Smooth muscle cell (in vitro differentiated cells): Measurements from ENCODE around the gene GDPD1. TPM values are rescaled to one million over a fixed set of nuclear protein-coding genes. Genes with fewer than 3 reads are reported as not detected.

Source experiments
- DNase-seq: peaks from one replicate; lab custom pipeline; 2025; ENCODE audit not compliant: unreplicated experiment; lab: John Stamatoyannopoulos, UW
- H2AFZ ChIP-seq: fragments of 200-600 bp; sonication (generic); 2 replicates; pipeline ENCODE4 v1.6.0; 2016; ENCODE audit warnings: antibody characterized with exemption, low read depth, mild to moderate bottlenecking
- H3F3A ChIP-seq: fragments of 200-600 bp; sonication (generic); 2 replicates; pipeline ENCODE4 v1.6.0; 2017; ENCODE audit warnings: antibody characterized with exemption, low read depth
- H3K27ac ChIP-seq: fragments of 200-600 bp; sonication (generic); 2 replicates; pipeline ENCODE4 v1.5.1; 2016; ENCODE audit warnings: low read depth, mild to moderate bottlenecking
- H3K27me3 ChIP-seq: fragments of 200-600 bp; sonication (generic); 2 replicates; pipeline ENCODE4 v1.6.1; 2016; ENCODE audit warnings: low read depth, mild to moderate bottlenecking
- H3K36me3 ChIP-seq: fragments of 200-600 bp; sonication (generic); 2 replicates; pipeline ENCODE4 v1.5.1; 2016; ENCODE audit warnings: low read depth
- H3K4me1 ChIP-seq: fragments of 200-600 bp; sonication (generic); 2 replicates; pipeline ENCODE4 v1.5.1; 2016; ENCODE audit warnings: low read depth
- H3K4me2 ChIP-seq: fragments of 200-600 bp; sonication (generic); 2 replicates; pipeline ENCODE4 v1.6.0; 2016; ENCODE audit warnings: mild to moderate bottlenecking
- H3K4me3 ChIP-seq: fragments of 200-600 bp; sonication (generic); 2 replicates; pipeline ENCODE4 v1.5.1; 2016; ENCODE audit warnings: mild to moderate bottlenecking
- H3K79me2 ChIP-seq: fragments of 200-600 bp; sonication (generic); 2 replicates; pipeline ENCODE4 v1.6.0; 2016; ENCODE audit warnings: low read depth, mild to moderate bottlenecking
- H3K9ac ChIP-seq: fragments of 200-600 bp; sonication (generic); 2 replicates; pipeline ENCODE4 v1.6.0; 2016; ENCODE audit warnings: low read depth
- H3K9me3 ChIP-seq: fragments of 200-600 bp; sonication (generic); replicated peaks from 2 replicates; pipeline ENCODE4 v1.5.1; 2016; ENCODE audit warnings: low read depth
- H4K20me1 ChIP-seq: fragments of 200-600 bp; sonication (generic); 2 replicates; pipeline ENCODE4 v1.6.0; 2016; ENCODE audit warnings: low read depth
- CTCF ChIP-seq: fragments of 200-600 bp; sonication (generic); IDR thresholded peaks from 2 replicates; pipeline ENCODE4 v1.5.1; 2017; ENCODE audit warnings: borderline replicate concordance, mild to moderate bottlenecking, antibody characterized with exemption; ENCODE audit not compliant: insufficient read depth, poor library complexity, severe bottlenecking
- WGBS: methylation state at CpG from one replicate; pipeline ENCODE4 v1.1.7; 2016; ENCODE audit warnings: low lambda C conversion rate; 5-methylcytosine and 5-hydroxymethylcytosine counted together
- polyA plus RNA-seq: library from polyadenylated mRNA; unstranded; fragments of >200 nt; fragmentation: Nextera tagmentation; extraction: Ambion mirVana; gene quantifications from 2 replicates; pipeline ENCODE4 v1.2.1, GENCODE V29; 2016
- total RNA-seq: library from RNA; depleted of rRNA; stranded (reverse); fragments of >200 nt; gene quantifications from 2 replicates; pipeline ENCODE4 v1.2.3, GENCODE V29; 2014

GDPD1 gene
- total and polyA plus RNA-seq, 2 experiments from 2014 or later: 2.3 to 8.0 TPM

GRCh38 chr17:59257101-59257500 is 36.8 kb downstream of the GDPD1 start:
- Histone ChIP-seq H3K4me2 (no peak overlapping the region), H4K20me1 (no peaks in the 10 kb centered on the region), H3F3A (no peaks in the 10 kb centered on the region), H3K4me3 (no peak overlapping the region), H3K9ac (no peak overlapping the region), H3K27ac (no peak overlapping the region), H3K4me1 (no peaks in the 10 kb centered on the region), H3K9me3 (no peaks in the 10 kb centered on the region), H3K36me3 (no peaks in the 10 kb centered on the region), H3K27me3 (no peaks in the 10 kb centered on the region), H3K79me2 (no peaks in the 10 kb centered on the region), H2AFZ (no peak overlapping the region)
- TF ChIP-seq CTCF: no peak
- DNase-seq: no peak
- WGBS: 88% methylated on average over 2 of the region's 2 CpGs

- Histone ChIP-seq H2AFZ (no peak overlapping the region), H3K36me3 (no peaks in the 10 kb centered on the region), H3K79me2 (no peaks in the 10 kb centered on the region), H3K4me1 (no peaks in the 10 kb centered on the region), H4K20me1 (no peaks in the 10 kb centered on the region), H3K27ac (no peak overlapping the region), H3F3A (no peaks in the 10 kb centered on the region), H3K9me3 (no peaks in the 10 kb centered on the region), H3K4me3 (no peak overlapping the region), H3K4me2 (no peak overlapping the region), H3K9ac (no peak overlapping the region), H3K27me3 (no peaks in the 10 kb centered on the region)
- DNase-seq: no peak
- no peak for TF ChIP-seq CTCF
- WGBS: 95% methylated on average over 2 of the region's 2 CpGs
Measured at GRCh38 chr17:59260722-59261121, 40.4 kb downstream of the GDPD1 start.

GRCh38 chr17:59266745-59267144 is 46.4 kb downstream of the GDPD1 start:
- Histone ChIP-seq H3K4me2 (no peak overlapping the region), H3K4me3 (no peak overlapping the region), H3K79me2 (no peaks in the 10 kb centered on the region), H3F3A (no peaks in the 10 kb centered on the region), H3K9ac (no peak overlapping the region), H3K36me3 (no peaks in the 10 kb centered on the region), H3K4me1 (no peaks in the 10 kb centered on the region), H3K27me3 (no peaks in the 10 kb centered on the region), H2AFZ (no peak overlapping the region), H3K27ac (no peak overlapping the region), H4K20me1 (no peaks in the 10 kb centered on the region), H3K9me3 (no peaks in the 10 kb centered on the region)
- no peak for TF ChIP-seq CTCF
- DNase-seq: no peak
- WGBS: 92% methylated on average over 4 of the region's 4 CpGs

GRCh38 chr17:59267776-59268175 is 47.5 kb downstream of the GDPD1 start:
- Histone ChIP-seq H3K4me3 (no peak overlapping the region), H2AFZ (no peak overlapping the region), H3K27ac (no peak overlapping the region), H4K20me1 (no peaks in the 10 kb centered on the region), H3K36me3 (no peaks in the 10 kb centered on the region), H3K9me3 (no peaks in the 10 kb centered on the region), H3F3A (no peaks in the 10 kb centered on the region), H3K27me3 (no peaks in the 10 kb centered on the region), H3K79me2 (no peaks in the 10 kb centered on the region), H3K9ac (no peak overlapping the region), H3K4me2 (no peak overlapping the region), H3K4me1 (no peaks in the 10 kb centered on the region)
- WGBS: 90% methylated on average over 5 of the region's 5 CpGs
- no peak for DNase-seq
- TF ChIP-seq CTCF: no peak
